NCI-H128 (cell line): ENCODE results near the gene RAPGEF1.
"Not testable (repeated sequence)": the region's sequence is repeated elsewhere in the genome, so short reads cannot be mapped to it uniquely, and the experiment has no call there.

Experiments used
- DNase-seq: peaks from one replicate; lab custom pipeline; 2025; ENCODE audit not compliant: unreplicated experiment; lab: John Stamatoyannopoulos, UW

Gene RAPGEF1

GRCh38 chr9:131670247-131671132 lies 69.4 kb downstream of the RAPGEF1 start:
- no peak for DNase-seq

- no peak for DNase-seq
Measured at GRCh38 chr9:131669269-131670157, 70.4 kb downstream of the RAPGEF1 start.

- no peak for DNase-seq
Measured at GRCh38 chr9:131668439-131669268, 71.2 kb downstream of the RAPGEF1 start.

GRCh38 chr9:131668057-131668438 lies 71.8 kb downstream of the RAPGEF1 start:
- DNase-seq, result no peak

GRCh38 chr9:131667576-131667975 lies 72.3 kb downstream of the RAPGEF1 start:
- no peak for DNase-seq

- DNase-seq, result no peak
Measured at GRCh38 chr9:131666774-131667173, 73.1 kb downstream of the RAPGEF1 start.

GRCh38 chr9:131666029-131666428 lies 73.8 kb downstream of the RAPGEF1 start:
- DNase-seq, result no peak

- DNase-seq, result no peak
Measured at GRCh38 chr9:131663288-131663687, 76.6 kb downstream of the RAPGEF1 start.

GRCh38 chr9:131662289-131662621 lies 77.6 kb downstream of the RAPGEF1 start:
- not testable (repeated sequence) for DNase-seq

- DNase-seq, result no peak
Measured at GRCh38 chr9:131661568-131662288, 78.1 kb downstream of the RAPGEF1 start.

- DNase-seq, result no peak
Measured at GRCh38 chr9:131660466-131661405, 79.1 kb downstream of the RAPGEF1 start.

- no peak for DNase-seq
Measured at GRCh38 chr9:131658377-131659129, 81.3 kb downstream of the RAPGEF1 start.

GRCh38 chr9:131657940-131658339 lies 81.9 kb downstream of the RAPGEF1 start:
- no peak for DNase-seq

GRCh38 chr9:131657456-131657855 lies 82.4 kb downstream of the RAPGEF1 start:
- DNase-seq, result no peak

- no peak for DNase-seq
Measured at GRCh38 chr9:131657037-131657377, 82.9 kb downstream of the RAPGEF1 start.

GRCh38 chr9:131656356-131657036 lies 83.4 kb downstream of the RAPGEF1 start:
- DNase-seq, result no peak

GRCh38 chr9:131654369-131654768 lies 85.5 kb downstream of the RAPGEF1 start:
- not testable (repeated sequence) for DNase-seq

GRCh38 chr9:131651599-131651998 lies 88.3 kb downstream of the RAPGEF1 start:
- DNase-seq, result no peak
